22Rv1 (cell line): Measurements from ENCODE around the gene ZMAT5.

Source experiments
- ZFX ChIP-seq: fragments of 450-650 bp; IDR thresholded peaks from 2 replicates; pipeline ENCODE4 v1.6.1; 2017; ENCODE audit warnings: antibody characterized with exemption, borderline replicate concordance
- TF ChIP-seq, protein P1 (sequence below): fragments of 450-650 bp; IDR thresholded peaks from 2 replicates; pipeline ENCODE4 v1.5.1; 2017; ENCODE audit warnings: mild to moderate bottlenecking

DNA sequence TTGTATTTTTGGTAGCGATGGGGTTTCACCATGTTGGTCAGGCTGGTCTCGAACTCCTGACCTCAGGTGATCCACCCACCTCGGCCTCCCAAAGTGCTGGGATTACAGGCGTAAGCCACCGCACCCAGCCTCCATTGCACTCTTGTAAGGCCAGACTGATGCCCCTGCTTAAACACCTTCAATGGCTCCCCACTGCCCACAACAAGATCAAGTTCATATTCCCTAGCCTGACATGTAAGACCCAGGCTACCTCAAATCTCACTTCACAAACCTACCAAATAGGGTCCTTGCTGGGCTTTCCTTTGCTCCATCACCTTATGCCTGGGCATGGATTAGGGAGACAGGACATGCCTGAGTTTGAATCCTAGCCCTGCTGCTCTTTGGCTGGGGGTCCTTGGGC lies 13.4 kb upstream of the ZMAT5 start:
- TF ChIP-seq, protein P1, sequence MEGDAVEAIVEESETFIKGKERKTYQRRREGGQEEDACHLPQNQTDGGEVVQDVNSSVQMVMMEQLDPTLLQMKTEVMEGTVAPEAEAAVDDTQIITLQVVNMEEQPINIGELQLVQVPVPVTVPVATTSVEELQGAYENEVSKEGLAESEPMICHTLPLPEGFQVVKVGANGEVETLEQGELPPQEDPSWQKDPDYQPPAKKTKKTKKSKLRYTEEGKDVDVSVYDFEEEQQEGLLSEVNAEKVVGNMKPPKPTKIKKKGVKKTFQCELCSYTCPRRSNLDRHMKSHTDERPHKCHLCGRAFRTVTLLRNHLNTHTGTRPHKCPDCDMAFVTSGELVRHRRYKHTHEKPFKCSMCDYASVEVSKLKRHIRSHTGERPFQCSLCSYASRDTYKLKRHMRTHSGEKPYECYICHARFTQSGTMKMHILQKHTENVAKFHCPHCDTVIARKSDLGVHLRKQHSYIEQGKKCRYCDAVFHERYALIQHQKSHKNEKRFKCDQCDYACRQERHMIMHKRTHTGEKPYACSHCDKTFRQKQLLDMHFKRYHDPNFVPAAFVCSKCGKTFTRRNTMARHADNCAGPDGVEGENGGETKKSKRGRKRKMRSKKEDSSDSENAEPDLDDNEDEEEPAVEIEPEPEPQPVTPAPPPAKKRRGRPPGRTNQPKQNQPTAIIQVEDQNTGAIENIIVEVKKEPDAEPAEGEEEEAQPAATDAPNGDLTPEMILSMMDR, result no peak
- no peak for TF ChIP-seq ZFX
